Measurements from ENCODE around the gene CRYAA.

The CRYAA gene

DNA sequence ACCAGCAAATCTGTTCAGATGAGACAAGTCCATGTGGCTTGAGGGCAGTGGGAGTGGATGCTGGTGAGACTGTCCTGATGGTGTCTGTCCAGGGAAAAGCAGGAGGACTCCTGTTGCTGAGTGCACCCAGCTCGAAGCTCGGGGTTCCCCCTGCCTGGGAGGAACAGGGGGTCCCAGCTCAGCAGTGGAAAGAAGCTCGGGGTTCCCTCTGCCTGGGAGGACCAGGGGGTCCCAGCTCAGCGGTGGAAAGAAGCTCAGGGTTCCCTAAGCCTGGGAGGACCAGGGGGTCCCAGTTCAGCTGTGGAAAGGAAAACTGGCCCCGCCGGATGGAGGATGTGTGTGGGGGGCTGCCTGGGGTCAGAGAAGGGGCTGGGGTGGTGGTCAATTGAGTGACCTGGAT lies 39.1 kb downstream of the CRYAA start:
- no peaks in the 10 kb centered on the region for H3K4me1 ChIP-seq (ENCODE audit: control insufficient read depth, low read depth, low read length)
- H3K27ac ChIP-seq (ENCODE audit: low read length): no peak overlapping the region
- H3K36me3 ChIP-seq (ENCODE audit: control insufficient read depth, low read depth, low read length): no peaks in the 10 kb centered on the region
- H3K9me3 ChIP-seq (ENCODE audit: control insufficient read depth, low read depth, low read length): no peaks in the 10 kb centered on the region
- no peaks in the 10 kb centered on the region for H3K27me3 ChIP-seq (ENCODE audit: control insufficient read depth, insufficient read depth, low read length)
- no peak overlapping the region for H3K9ac ChIP-seq (ENCODE audit: low read length)
- no peak overlapping the region for H3K4me3 ChIP-seq (ENCODE audit: low read length)

DNA sequence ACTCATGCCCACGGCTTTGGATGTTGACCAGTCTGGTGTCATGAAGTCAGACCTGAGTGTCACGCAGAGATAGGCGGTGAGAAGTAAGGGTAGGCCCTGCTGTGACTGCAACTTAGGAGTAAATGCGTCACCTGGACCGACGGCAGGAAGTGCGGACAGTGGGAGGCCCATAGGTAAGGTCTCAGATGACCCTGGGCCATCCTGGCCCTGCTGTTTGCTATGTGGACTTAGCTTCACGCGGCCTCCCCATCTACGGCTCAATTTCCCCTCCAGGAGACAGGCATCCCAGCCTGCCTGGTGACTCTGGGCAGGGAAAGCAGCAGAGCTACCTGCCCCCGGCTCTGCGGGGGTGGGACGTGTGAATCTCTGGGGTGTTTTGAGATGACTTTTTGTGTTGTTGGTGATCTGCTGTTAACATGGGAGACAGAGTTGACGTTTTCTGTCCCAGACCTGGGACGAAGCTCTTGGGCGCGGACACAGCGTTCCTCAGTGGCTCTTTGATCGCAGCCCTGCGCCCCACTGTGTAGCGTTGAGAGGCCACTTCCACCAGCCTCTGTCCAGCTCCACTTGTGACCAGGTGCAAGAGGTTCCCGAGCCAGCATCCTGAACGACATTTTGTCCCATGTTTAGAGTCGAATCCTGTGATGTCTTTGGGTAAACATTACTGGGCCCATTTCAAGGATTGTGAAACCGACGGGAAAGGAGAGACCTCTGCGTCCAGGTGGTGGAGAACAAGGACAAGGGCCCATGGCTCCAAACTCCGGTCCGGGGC lies 39.9 kb downstream of the CRYAA start:
- Histone ChIP-seq H3K36me3 (ENCODE audit: control insufficient read depth, low read depth, low read length) (no peaks in the 10 kb centered on the region), H3K27me3 (ENCODE audit: control insufficient read depth, insufficient read depth, low read length) (no peaks in the 10 kb centered on the region), H3K9ac (ENCODE audit: low read length) (no peak overlapping the region), H3K4me3 (ENCODE audit: low read length) (no peak overlapping the region), H3K9me3 (ENCODE audit: control insufficient read depth, low read depth, low read length) (no peaks in the 10 kb centered on the region), H3K27ac (ENCODE audit: low read length) (no peak overlapping the region), H3K4me1 (ENCODE audit: control insufficient read depth, low read depth, low read length) (no peaks in the 10 kb centered on the region)

DNA sequence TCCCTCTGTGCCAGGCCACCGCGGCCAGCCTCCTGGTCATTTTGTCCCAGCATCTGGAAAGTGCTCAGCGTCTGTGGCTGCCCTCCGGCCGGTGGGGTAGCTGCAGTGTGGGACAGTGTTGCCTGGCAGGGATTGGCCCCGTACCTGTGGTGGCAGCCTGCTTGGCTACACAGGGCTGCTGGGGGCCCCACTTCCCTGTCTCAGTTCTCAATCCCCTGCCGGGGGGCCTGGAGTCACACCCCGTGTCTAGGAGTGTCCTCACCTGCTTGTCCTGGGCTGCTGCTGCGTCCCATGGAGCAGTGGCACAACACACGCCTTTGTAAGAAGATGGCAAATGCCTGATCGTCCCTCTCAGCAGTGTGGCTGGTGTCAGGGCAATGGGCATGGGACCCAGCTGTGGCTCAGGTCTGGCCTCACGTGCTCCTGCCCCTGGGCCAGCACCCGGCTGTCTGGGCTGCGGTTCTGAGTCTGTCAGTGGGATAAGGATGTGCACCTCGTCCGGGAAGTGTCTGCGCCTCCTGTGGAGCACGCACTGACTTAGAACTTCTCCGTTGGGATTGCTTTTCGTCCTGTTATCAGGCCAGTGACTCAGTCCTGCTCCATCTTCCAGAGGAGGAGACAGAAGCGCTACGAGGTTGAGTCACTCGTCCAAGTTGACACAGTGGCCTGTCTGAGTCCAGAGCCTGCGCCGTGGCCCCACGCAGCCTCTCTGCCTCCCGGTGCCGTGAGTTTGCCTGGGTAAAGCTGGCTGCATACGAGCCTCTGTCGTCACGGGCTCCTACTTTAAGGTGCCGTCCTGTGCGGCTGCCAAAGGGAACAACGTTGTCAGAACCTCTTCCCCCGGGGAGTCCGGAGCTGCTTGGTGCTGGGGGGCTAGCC lies 41.0 kb downstream of the CRYAA start:
- no peaks in the 10 kb centered on the region for H3K27me3 ChIP-seq (ENCODE audit: control insufficient read depth, insufficient read depth, low read length)
- no peaks in the 10 kb centered on the region for H3K4me1 ChIP-seq (ENCODE audit: control insufficient read depth, low read depth, low read length)
- H3K4me3 ChIP-seq (ENCODE audit: low read length): no peak overlapping the region
- H3K9ac ChIP-seq (ENCODE audit: low read length): no peak overlapping the region
- H3K9me3 ChIP-seq (ENCODE audit: control insufficient read depth, low read depth, low read length): no peaks in the 10 kb centered on the region
- no peaks in the 10 kb centered on the region for H3K36me3 ChIP-seq (ENCODE audit: control insufficient read depth, low read depth, low read length)
- no peak overlapping the region for H3K27ac ChIP-seq (ENCODE audit: low read length)

DNA sequence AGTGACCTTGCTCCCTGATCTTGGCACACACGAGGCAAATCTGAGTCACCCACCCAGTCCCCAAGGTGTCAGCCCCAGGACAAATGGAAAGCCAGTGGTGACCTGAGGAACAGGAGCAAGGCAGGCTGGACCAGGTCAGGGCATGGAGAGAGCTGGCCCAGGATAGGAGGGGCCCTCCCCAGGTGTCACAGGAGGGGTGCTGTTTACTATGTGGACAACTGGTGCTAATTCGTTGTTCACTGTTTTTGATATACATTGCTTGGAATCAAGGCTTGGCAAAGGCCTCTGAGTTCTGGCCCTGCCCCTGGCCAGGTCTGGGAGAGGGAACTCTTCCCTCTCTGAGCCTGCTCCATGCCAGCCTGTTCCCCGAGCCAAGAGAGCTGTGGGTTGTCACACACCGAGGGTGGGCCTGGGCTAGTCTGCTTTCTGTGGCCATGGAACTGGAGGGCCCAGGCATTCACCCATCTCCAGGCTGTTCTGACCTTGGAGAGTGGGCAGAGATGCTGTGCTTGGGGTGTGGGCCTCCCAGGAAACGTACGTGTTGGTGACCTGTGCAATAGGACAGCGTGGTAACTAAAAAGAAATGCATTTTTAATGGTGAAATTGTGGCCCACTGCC lies 41.8 kb downstream of the CRYAA start:
- Histone ChIP-seq H3K27ac (ENCODE audit: low read length) (no peak overlapping the region), H3K4me1 (ENCODE audit: control insufficient read depth, low read depth, low read length) (no peaks in the 10 kb centered on the region), H3K36me3 (ENCODE audit: control insufficient read depth, low read depth, low read length) (no peaks in the 10 kb centered on the region), H3K4me3 (ENCODE audit: low read length) (no peak overlapping the region), H3K9me3 (ENCODE audit: control insufficient read depth, low read depth, low read length) (no peaks in the 10 kb centered on the region), H3K9ac (ENCODE audit: low read length) (no peak overlapping the region), H3K27me3 (ENCODE audit: control insufficient read depth, insufficient read depth, low read length) (no peaks in the 10 kb centered on the region)

DNA sequence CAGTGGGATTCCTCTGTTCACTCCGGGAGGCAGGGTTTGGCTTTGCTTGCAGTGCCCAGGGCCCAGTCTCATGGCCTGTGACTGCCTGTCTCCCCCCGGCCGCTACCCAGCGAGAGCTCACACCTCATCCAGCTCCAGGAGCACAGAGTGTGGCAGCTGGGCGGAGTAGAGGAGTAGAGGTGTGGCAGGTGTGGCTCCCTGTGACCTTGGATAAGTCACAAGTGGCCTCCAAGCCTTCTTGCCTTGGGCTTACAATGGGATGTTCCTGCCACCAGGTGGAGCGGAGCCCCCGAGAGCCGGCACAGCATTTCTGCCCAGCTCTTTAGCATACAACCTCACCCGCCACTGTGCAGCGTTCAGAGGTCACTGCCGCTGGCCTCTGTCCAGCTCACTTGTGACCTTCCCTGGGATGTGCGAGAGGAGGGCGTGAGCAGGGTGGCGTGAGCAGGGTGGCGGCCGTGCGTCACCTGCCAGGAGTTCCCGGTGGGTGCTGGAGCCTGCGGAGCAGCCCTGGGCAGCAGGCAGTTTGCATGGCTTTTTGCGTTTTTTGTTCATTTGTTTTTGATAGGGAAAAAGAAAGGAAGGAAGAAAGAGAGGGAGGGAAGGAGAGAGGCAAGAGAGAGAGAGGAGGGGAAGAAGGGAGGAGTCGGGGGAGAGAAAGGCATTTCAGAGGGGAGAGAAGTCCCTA lies 42.4 kb downstream of the CRYAA start:
- Histone ChIP-seq H3K27me3 (ENCODE audit: control insufficient read depth, insufficient read depth, low read length) (no peaks in the 10 kb centered on the region), H3K9ac (ENCODE audit: low read length) (no peak overlapping the region), H3K36me3 (ENCODE audit: control insufficient read depth, low read depth, low read length) (no peaks in the 10 kb centered on the region), H3K27ac (ENCODE audit: low read length) (no peak overlapping the region), H3K4me3 (ENCODE audit: low read length) (no peak overlapping the region), H3K9me3 (ENCODE audit: control insufficient read depth, low read depth, low read length) (no peaks in the 10 kb centered on the region), H3K4me1 (ENCODE audit: control insufficient read depth, low read depth, low read length) (no peaks in the 10 kb centered on the region)

DNA sequence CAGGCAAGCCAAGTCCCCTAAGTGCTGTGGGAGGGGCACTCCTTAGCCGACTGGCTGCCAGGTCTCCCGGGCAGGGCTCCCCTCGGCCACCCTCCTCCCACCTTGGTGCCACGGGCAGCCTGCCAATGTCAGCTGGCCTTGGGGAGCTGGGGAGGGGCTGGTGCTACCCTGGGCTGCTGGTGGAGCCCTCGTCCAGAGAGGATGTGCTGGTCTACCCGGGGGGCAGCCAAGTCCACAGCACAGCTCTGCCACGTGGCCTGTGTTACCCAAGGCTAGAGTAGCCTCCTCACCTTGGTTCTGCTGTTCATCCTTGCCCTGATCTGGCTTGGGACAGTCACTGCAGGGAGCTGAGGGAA lies 42.9 kb downstream of the CRYAA start:
- Histone ChIP-seq H3K9ac (ENCODE audit: low read length) (no peak overlapping the region), H3K27ac (ENCODE audit: low read length) (no peak overlapping the region)

More for the DNA sequence above, 42.9 kb downstream of the CRYAA start:
- H3K27me3 ChIP-seq (ENCODE audit: control insufficient read depth, insufficient read depth, low read length): no peaks in the 10 kb centered on the region
- no peak overlapping the region for H3K4me3 ChIP-seq (ENCODE audit: low read length)
- no peaks in the 10 kb centered on the region for H3K36me3 ChIP-seq (ENCODE audit: control insufficient read depth, low read depth, low read length)
- H3K4me1 ChIP-seq (ENCODE audit: control insufficient read depth, low read depth, low read length): no peaks in the 10 kb centered on the region
- no peaks in the 10 kb centered on the region for H3K9me3 ChIP-seq (ENCODE audit: control insufficient read depth, low read depth, low read length)
